Hematopoietic multipotent progenitor cell treated with erythropoietin and hydrocortisone succinate and interleukin-3 and kit ligand, for 4 days (in vitro differentiated cells): Measurements from ENCODE around the gene SLC9A9.

ENCODE experiments used
- DNase-seq: peaks from one replicate; pipeline ENCODE4 v3.0.0-alpha.2; 2015

SLC9A9 gene

DNA sequence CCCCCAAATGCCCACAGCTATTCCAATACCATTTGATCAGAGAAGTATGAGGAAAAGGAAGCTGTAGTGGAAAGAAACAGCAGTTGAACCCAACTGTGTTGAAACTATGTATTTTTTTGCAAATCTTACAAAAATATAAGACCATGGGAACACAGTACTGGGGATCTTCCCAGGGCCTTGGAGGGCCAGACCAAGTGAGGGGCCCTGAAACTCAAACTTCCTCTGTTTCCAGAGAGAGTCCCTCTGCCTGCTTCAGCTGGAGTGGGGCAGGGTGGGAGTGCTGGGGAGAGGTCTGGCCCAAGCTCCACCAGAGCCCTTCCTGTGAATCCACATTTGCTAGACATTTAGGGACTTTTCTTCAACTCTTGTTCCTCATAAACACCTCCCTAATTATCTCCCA, 464.8 kb downstream of the SLC9A9 start:
- DNase-seq, result no peak

DNA sequence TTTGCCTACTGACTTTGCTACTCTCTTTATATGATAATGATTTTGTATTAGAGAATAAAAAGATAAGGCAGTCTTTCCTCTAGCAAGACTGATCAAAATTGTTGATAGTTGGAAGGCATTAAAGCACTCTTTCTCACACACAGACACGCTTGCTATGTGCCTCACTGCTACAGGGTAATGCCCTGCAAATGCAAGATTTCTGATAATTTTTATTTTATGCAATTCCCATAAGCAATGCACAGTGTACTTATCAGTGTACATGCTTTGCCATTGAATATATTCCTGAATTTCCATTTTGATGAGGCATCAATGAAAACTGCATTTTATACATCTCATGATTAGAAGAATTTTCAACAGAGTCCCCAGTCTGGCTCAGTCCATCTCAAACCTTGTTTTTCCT, 465.5 kb downstream of the SLC9A9 start:
- DNase-seq, result no peak

DNA sequence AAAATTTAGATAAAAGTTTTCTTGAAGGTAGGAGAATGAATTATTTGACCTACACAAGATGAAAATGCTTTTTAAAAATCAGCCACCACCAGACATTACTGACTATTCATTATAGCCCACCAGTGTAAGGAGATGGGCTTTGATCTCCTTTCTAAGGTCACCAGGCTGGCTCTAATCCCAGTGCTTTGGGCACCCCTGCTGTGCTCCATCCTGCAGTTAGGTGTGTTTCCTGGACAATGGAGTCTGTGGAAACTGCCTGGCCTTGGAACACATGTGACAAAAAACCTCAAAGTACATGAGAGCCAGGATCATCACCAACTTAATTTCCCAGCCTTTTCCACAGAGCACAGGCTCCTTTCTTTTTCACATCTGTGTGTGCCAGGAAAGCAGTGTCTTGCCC, 467.8 kb downstream of the SLC9A9 start:
- DNase-seq, result no peak

DNA sequence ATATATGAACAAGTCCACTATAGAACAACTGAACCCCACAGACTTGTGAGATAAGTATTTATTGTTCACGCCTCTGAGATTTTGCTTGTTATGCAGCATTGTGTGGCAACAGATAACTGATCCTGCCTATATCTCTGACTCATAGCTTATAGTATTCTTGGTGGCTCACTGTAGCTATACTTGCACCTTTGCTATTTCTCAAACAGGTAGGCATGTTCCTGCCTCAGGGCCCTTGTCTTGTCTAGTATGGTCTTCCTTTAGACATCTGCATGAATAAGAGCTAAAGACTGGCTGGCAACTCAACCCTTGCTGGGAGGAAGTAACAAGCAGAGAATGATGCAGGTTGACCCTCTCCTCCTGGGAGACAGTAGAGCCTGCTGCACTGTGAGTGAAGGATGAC, 472.6 kb downstream of the SLC9A9 start:
- no peak for DNase-seq

DNA sequence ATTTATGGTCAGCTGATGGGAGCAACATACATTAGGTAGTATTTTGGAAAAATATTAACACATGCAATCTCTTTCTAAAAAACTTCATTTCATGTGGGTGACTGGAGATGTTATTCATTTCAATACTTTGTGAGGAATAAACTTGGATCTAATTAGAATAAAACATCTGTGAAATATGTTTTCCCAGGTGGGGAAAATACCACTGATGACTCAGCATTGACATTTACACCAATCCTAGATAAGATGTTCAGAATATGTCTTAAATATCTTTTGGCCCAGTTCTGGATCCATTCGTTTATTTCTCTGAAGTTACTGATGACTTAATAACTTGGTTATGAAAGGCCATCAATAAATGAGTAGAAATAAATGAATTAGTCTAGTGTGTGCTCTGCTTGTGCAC, 481.1 kb downstream of the SLC9A9 start:
- DNase-seq, result no peak

DNA sequence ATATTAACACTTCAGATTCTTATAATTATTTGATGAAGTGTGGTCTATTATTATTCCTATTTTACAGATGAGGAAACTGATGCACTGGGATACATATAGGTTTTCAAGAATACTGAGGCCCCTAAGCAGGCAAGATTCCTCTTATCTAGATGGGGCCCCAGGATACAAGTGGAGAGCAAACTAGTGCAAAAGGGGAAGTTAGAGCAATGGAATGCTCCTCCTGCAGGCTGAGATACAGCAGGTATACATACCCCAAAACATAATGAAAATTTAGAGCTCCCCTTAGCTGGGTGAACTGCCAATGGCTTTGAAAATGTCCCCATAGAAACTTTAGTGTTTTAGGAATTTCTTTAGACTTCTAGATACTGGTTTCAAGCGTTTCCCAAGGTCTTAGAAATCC, 481.6 kb downstream of the SLC9A9 start:
- DNase-seq, result peak; percentile 75

DNA sequence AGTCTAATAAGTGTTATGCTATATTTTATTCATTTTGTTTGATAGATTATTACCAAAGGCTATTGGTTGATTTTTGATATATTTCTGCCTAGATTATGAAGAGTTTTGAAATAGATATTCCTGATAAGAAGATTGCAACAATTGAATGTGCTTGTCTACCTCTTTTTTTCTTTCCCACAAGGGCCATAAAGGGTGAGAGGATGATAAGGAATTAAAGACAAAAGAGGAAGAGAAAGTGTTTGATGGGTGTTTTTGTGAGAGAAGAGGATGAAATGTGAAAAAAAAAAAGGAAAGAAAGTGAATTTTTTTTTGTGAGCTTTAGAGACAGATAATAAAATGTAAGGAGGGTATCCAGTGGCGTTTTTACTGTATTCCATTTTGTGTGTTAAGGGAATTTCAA, 484.3 kb downstream of the SLC9A9 start:
- DNase-seq, result peak; percentile 59

DNA sequence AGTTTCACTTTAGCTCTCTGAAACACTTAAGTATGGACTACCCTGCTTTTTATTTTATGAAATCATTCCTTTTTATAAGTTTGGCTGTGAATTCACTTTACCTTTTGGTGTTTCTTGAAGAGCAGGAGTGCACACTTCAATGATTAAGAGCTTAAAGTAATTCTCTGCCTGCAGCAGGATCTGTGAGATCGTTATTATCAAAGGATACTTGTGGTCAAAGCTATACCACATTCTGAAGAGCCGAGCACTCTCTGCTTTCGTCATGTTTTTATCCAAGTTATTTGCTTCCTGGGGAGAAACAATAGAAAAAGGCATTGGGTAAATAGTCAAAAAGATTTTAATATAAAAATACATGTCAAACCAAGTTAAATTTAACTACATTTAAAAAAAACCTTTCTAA, 485.0 kb downstream of the SLC9A9 start:
- DNase-seq, result peak; percentile 79

DNA sequence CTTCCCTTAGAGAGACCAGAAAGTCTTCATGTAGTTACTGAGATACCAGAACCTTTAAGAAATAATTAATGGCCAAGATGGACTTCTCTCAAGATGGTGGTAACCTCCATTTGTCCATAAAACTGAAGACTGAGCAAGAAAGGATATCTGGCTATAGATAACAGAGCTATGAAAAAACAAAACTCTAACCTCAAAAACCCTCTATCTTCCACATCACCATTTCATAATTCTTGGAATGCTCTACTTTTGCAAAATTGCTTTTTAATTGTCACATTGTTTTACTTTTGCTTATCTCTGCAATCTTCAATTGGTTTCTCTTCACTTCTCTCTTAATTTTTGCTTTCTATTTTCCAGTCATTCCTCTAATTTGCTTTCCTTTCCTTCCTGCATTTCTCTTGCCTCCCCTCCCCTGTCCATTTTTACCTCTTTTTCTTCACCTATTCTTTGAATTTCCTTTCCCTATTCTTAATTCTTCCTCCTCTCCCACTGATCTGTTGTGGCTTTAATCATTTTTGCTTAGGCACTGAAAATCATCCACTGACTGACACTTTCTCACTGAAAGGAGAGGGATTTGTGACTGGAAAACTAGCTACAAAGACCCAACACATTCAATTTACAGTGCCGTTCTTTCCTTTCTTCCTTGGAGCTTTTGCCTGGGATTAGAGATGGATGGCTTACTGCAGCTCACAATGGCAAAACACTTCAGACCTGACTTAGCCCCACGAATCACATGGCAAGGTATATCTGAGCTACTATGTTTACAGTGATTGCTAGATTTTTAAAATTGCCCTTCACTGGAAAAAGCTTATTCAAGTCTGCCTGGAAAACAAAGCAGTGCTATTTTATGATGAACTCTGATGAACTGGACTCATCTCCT, 485.9 kb downstream of the SLC9A9 start:
- peak; percentile 81 for DNase-seq

DNA sequence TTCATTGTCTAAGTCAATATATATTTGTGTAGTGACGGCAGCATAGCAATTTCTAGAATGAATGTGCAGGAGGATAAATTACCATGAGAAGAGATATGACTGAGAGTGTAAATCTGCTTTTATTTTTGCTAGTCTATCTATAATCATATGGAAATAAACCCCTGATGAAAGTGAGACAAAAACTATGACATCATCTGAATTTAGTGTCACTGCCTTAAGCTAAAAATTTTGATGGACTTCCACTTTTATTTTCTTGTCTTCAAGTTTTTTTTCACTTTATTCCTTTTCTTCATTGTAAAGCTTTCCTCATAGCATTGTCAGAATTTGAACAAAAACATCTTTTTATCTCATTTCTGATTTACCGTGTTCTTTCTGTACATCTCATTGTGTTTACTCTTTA, 486.7 kb downstream of the SLC9A9 start:
- DNase-seq, result peak; percentile 15

DNA sequence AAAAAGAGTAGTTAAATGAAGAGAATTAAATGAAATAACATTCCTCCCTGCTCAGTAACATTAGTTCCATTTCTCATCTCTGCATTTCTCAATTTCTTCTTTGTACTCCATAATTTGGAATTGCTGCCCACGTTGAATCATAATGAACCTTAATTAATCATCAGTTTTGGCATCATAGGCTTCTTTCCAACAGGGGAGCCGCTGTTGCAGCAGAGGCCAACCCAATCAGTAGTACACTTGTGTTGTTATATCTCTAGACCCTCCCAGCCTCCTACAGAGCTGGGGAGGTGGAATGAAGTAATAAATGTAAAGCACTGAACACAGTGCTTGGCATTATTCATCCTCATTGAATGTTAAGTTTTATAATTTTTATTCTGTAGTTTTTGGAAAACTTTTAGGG, 488.0 kb downstream of the SLC9A9 start:
- no peak for DNase-seq

DNA sequence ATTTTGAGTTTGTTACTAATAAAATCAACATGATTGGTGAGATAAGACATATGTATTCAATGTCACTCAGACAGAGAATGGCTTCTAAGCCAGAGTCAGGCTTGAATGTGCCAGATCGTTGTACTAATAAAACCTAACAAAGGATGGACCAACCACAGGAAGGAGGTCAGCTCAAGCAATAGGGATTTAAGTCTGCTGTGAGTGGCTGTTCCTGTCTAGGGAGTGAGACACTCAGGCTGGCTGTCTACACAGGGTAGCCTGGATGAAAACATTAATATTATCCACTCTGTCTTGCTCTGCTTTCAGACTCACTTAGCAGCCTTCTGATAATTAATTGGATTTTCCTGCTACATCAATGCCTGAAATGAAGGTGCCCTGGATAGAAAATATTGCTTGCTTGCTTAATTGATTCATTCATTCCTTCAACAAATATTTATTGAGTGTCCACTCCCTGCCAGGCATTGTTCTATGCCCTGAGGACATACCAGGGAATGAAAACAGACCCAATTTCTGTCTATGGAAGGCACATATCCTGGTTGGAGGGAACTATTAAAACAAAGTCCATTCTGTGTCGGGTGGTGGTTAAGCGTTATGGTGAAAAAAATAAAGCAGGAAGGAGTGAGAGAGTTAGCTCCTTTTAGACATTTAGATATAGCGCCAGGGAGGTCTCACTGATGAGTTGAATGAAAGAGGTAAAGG, 489.3 kb downstream of the SLC9A9 start:
- DNase-seq, result no peak

DNA sequence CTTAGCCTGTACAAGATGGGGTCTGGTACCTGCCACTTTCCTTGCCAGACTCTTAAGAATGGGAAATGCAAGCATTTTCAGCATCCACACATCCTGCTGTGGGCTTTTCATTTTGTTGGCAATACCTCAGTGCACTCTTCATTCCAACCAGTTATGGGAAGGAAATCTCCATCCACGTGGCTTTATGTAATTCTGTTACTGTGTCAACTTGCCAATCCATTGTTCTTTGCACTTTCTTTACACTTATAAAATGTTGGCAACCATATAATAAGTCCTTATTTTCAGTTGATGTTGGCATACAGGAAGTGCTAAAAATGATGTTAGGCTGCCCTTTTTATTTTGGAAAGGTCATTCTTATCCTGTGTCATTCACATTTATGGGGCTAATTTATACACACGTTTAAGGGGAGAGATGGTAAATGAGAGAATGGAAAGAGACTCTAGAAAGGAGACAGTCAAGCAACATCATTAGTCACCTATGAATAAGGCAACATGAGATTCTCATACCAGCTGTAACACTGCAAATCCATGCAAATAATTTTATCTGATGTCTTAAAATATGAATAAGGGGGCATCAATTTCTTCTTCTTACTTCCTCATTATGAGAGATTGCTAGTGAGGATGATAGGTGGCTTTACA, 490.0 kb downstream of the SLC9A9 start:
- no peak for DNase-seq

DNA sequence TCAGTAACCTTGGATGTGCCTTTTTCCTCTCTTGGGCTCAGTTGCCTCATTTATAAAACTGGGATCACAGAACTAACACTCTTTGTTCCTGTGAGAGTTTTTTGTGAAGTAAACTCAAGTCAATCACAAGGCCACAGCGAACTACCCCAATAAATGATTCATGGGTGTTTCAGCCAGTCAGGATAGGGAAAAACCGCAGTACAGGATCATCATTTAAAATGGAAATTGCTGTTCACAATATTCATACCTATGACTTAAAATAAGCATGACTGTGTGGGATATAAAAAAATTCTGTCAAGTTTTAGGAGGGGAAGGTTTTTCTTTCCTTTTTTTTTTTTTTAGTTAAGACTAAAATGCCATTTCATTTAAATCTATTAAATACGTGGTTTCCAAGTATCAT, 490.6 kb downstream of the SLC9A9 start:
- DNase-seq, result no peak

DNA sequence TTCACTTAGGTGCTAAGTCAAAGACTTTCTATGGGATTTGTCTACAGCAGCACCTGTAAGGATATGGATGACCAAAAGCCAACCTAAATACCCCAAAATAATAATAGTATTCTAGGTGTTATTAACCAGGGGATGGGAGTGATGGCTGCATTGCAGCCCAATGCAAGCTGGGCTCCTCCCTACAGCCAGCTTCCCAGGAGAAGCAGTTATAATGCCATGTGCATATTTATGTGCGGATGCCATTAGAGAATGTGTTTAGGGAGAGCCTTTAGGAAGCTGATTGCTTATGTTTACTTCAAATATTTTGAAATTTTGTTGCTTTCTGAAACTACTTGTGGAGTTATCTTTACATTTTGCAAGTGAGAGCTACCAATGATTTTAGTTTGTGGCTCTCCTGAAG, 491.4 kb downstream of the SLC9A9 start:
- no peak for DNase-seq

DNA sequence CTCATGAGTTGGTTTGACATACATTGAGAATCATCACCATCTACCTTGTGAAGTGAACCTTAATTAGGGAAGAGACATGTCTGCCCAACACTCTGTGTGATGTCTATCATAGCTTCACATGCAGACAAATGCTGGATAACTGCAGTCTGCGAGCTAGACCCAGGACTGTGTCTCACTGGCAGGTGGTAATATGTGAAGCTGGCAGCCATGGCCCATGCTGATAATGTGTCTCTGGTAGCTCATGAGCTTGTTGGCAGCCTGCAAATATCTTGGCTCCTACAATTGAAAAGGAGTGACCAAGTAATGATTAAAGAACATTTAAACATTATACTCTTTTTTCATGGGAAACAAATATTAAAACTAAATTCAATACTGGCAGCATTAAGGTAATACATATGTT, 493.9 kb downstream of the SLC9A9 start:
- DNase-seq, result no peak

DNA sequence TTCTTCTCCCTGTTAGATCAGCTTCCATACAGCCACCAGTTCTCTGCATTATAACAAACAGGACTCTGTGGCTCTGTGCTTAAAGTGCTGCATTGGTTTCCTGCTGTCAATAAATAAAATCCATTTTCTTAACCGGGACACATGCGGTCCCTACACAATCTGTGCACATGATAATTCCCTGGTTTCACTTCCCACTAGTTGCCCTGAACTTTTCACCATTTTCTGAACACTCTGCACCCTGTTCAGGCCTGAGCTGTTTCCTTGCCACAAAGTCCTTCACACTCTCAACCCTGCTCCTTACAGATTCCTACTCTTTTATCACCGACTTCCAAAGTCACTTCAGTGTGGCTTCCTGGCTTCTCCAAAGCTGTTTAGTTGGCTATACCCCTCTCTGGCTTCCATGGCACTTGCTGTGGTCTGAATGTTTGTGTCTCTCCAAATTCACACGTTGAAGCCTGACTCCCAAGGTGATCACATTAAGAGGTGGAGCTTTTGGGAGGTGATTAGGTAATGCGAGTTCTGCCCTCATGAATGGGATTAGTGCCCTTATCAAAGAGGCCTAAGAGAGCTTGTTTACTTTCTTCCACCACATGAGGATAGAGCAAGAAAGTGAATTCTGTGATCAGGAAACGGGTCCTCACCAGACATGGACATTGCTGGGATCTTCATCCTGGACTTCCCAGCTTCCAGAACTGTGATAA, 495.3 kb downstream of the SLC9A9 start:
- no peak for DNase-seq

DNA sequence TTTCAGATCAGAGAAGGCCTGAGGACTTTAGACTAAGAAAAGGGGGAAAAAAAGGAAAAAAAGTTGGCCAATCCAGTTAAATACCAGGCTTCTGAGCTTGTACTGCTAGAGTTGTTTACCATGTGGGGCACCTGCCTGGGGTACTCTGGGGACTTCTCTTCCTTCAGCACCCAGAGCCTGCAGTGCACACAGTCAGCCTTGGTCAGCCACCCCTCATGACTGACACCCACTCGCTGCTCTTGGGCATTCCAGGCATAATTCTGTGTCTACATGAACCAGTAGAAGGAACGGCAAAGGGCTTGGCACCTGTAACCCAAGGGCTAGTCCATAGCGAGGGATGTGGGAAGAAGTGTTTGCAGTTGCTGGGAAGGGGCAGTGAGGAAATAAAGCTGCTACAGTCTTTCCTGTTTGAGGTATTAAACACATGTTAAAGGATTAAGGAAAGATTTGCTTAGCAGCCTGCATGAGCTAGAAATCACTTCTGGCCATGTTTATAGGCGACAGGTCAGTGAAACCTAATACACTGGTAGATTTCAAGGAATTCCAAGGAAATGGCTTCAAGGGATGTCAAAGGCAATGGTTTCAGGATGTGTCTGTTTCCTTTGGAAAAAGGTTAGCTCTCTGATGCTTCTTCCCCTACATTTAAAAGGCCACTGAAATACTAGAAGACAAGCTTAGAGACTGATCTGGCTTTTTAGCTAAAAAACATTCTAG, 496.2 kb downstream of the SLC9A9 start:
- no peak for DNase-seq

DNA sequence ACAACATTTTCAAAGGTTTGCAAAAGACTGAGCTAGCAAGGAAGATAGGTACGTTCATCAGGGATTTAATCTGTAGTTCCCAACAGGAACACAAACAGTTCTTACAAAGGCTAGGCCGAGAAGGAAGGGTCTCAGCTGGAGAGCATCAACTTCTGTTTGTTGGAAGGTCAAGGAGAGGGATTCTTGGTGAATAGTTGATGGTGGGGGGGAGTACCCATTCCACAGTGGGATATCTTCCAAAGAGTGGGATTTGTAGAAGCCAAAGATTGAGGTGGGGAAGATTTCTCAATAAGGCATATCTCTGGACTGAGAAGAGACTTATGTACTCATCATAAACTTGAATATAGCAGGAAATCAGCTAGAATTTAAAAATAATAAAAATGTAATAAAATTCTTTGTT, 496.9 kb downstream of the SLC9A9 start:
- DNase-seq, result no peak

DNA sequence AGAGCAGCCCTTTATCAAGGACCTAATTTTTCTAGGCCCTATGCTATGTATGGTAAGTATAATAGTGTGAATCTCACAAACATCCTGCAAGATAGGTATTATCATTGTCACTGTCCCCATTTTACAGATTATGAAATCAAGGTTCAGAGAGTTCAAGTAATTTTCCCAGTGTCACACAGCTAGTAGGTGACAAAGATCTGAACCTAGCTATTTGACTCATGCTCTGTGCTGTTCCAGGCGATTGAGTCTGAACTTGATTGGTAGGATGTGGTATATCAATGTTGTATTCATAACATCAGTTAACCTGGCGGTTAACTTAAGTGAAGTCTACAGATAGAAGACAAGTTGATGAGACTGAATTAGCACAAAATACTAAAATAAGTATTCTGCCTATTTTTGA, 498.8 kb downstream of the SLC9A9 start:
- DNase-seq, result no peak

DNA sequence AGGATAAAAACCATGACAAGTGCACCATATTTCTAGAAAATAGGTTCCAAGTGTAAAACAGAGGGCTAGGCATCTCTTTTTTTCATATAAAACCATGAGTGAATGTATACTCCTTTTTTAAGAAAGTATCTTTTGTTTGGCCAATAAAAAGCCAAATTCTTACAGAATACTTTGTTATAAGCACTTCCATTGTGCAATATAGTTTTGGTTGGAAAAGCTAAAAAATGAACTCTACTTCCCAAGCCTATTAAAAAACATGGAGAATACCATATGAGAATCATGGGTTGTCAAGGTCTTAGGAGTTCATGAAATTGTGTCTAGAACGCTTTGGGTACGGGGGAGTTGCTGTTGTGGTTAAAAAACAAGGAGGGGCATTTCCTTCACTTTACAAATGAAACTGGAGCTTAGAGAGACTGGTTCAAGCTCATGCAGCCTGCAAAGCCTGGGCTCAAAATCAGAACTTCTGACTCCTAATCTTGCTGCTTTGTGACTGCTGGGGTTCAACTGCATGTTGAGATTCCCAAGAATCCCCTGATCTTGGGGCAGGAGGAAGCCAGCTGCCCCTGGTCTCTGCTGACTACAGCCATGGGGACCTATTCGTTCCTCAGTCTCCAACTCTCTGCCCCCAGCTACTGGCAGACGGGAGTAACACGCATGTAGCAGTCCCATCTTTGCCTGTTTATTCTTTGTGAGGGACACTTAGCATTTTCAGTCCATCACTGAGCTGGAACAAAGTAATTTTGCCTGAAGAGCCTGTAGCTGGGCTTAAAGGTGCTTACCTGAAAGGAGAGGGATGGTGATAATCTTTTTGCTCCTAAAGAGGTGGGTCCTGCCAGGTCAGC, 499.6 kb downstream of the SLC9A9 start:
- peak; percentile 56 for DNase-seq
